ACHN (cell line): ENCODE measurements around the gene NR6A1.
"Not testable (repeated sequence)": the region's sequence is repeated elsewhere in the genome, so short reads cannot be mapped to it uniquely, and the experiment has no call there.

ENCODE experiments used
- DNase-seq: peaks from one replicate; pipeline ENCODE4 v3.0.0-alpha.2; 2015
- in situ Hi-C: cut with HindIII; loops from 2 replicates; pipeline ENCODE4 v1.10.0; 2017; ENCODE audit warnings: low sequenced_read_pairs, low pct_ligation_motif_present, low pct_unique_long_range_greater_than_20kb

Gene NR6A1

DNA sequence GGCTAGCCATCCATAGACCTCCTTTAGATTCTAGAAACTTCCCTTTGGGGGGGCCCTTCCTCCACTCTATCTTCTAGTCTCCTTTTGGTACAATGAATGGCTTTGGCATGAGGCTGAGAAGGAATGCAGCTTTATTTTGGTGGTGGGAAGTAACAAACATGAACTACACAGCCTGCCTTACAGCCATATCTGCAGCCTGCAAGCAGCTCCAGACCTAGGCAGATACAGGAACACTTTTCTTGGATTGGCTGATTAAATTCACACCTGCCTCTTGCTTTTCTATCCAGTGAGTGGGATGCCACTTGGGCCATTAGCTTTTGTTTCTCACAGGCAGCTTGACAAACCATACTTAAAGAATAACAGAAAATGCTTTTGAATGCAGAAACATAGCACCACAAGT is 28.2 kb downstream of the NR6A1 start:
- in situ Hi-C loops, result no loop called here
- no peak for DNase-seq

DNA sequence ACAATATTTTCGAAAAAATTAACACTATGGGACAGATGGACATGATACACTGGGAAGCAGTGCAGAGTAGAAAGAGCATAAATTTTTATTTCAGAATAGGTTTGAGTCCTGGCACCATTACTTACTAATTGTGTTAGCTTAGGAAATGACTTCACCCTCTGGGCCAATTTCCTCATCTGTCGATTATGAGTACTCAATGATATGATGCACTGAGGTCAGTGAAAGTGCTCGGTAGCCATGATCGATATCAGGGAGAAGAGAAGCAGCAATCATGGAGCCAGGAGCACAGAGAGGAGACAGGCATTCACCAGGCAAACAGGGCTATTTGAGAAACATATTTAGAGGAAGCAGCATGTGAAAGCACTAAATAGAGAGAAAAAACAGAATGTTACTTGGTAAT is 29.4 kb downstream of the NR6A1 start:
- in situ Hi-C loops, result no loop called here

DNA sequence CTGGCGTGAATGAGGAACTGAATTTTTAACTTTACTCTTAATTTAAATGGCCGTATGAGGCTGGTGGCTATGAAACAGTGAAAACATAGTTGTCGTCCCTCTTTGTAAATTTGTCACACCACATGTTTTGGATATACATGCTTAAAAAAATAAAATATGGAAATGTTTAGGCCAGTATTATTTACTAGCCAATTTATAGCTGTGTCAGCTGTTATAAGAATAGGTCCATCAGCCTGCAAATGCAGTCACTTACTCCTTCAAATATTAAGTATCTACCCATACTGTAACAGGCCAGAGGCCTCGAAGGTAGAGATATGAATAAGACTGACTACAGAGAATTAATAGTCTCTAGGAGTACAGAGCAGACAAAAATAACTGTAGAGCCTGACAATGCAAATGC is 30.0 kb downstream of the NR6A1 start:
- no peak for DNase-seq
- in situ Hi-C loops, result no loop called here

More for the DNA sequence above, 29.4 kb downstream of the NR6A1 start:
- no peak for DNase-seq

DNA sequence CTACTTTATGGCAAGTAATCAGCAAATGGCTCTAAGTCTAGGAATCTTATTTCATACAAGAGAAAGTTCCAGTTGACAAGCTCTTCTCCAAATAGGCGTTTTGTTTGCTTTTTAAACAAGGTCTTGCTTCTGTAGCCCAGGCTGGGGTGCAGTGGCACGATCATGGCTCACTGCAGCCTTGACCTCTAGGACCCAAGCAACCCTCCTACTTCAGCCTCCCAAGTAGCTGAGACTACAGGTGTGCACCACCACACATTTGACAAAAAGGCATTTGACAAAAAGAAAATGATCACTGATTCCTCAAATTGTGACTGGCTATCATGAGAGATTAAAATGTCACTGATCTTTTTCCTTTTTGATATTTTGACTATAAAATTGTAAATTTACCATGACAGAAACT is 31.8 kb downstream of the NR6A1 start:
- in situ Hi-C loops, result no loop called here
- DNase-seq, result no peak

DNA sequence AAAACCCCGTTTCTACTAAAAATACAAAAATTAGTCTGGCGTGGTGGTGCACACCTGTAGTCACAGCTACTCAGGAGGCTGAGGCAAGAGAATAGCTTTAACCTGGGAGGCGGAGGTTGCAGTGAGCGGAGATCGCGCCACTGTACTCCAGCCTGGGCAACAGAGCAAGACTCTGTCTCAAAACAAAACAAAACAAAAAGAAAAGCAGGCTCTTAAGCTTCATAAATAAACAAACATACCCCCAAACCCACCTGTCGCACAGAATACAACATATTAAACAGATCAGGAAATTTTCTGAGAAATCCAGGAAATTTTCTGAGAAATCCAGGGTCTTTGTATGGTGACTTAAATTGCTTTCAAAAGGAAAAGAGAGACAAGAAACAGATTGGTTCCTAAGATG is 33.0 kb downstream of the NR6A1 start:
- DNase-seq, in situ Hi-C loops: not testable (repeated sequence)

DNA sequence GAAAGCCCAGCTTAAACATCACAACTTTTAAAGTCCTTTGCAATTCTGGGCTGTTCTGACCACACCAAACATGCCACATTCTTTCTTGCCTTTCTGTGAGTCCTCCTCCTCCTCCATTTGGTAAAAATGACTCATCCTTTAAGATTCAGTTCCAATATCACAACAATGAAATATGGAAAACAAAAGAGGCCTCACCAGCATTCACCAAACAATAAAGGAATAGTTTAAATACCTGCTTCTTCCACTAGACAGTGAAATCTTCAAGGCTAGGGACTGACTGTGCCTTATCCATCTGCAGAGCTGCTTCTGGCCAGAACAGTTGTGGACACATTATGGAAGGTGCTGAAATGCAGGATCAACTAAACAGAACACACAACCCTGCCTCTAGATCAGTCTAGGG is 36.0 kb downstream of the NR6A1 start:
- peak; percentile 46 for DNase-seq
- in situ Hi-C loops, result no loop called here

DNA sequence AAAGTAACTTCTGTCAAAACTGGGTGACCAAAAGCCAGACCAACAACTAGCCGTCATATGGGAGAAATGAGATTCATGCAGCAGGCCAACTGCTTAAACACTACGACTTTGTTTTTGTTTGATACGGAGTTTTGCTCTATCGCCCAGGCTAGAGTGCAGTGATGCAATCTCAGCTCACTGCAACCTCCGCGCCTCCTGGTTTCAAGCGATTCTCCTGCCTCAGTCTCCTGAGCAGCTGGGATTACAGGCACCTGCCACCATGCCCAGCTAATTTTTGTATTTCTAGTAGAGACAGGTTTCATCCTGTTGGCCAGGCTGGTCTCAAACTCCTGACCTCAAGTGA is 36.4 kb downstream of the NR6A1 start:
- in situ Hi-C loops, result not testable (repeated sequence)
- DNase-seq, result peak; percentile 28

DNA sequence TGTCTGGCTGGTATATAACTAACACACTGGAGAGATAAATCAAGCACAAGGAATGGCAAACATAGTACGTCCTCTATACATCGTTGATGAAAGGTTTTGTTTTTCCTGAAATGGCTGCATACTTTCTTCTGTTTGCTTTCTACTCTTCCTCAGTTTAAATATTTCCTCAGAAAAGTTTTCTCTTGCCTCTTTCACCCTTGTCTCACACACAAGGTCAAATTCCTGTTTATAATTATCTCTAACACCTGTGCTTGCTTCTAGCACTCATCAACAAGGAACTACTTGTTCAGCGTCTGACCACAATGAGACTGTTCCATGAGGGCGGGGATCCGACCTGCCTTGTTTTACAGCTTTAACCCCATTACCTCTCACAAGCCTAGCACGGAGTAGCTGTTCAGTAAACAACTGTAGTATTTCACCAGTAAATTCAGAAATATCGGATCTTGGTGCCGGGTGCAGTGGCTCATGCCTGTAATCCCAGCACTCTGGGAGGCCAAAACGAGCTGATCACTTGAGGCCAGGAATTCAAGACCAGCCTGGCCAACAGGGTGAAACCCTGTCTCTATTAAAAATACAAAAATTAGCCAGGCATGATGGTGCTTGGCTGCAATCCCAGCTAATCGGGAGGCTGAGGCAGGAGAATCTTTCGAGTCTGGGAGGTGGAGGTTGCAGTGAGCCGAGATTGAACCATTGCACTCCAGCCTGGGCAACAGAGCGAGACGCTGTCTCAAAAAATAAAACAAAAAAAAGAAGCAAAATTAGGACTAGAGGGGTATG is 37.0 kb downstream of the NR6A1 start:
- in situ Hi-C loops, result no loop called here
- DNase-seq, result peak; percentile 42

DNA sequence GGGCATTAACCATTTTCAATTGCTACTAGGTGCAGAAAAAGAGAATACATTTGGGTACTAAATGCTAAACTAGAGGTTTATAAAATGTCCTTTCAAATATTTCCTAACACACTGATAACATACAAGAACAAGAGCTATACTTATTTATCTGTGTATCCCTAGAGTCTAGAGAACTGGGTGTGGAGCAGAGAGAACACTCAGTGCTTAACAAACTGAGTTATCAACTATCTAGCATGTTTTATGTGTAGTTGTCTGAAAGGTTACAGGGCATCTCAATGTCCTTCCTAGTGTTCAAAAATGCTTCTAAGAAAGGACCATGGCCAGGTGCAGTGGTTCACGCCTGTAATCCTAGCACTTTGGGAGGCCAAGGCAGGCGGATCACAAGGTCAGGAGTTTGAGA is 40.3 kb downstream of the NR6A1 start:
- in situ Hi-C loops, result no loop called here
- DNase-seq, result no peak

DNA sequence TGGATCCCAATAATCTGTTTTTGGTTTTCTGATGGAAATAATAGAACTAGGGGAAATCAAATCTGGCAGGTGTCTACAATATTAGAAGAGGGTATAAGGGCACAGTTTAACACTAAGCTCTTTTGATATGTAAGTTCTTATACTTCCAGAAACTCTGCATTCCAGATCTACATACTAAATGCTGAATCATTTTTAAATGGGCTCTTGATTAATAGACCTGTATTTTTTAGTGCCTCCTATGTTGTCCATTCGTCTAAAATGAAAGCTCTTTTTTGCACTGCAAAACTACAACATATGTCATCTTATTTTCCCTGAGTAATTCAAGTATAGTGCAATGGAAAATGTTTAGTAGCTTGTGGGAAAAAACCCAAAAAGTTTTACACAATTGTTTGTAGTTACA is 44.2 kb downstream of the NR6A1 start:
- in situ Hi-C loops, result no loop called here
- no peak for DNase-seq

DNA sequence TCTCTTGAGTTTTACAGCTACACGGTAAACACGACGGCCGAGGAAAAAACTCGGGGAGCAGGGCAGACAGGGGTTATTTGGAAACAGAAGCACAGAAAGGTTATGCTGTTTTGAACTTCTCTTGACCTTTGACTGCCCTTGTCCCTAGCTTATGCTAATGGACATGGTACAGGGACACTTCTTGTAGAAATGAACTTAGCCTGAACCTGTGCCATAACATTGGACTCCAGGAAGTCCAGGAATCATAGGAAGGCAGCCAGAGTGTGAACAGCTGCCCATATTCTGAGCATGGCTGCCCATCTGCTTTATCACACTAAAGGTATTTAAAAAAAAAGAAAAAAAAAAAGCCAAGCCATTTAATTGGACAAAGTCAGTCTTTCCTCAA is 46.1 kb downstream of the NR6A1 start:
- in situ Hi-C loops, result no loop called here
- no peak for DNase-seq

DNA sequence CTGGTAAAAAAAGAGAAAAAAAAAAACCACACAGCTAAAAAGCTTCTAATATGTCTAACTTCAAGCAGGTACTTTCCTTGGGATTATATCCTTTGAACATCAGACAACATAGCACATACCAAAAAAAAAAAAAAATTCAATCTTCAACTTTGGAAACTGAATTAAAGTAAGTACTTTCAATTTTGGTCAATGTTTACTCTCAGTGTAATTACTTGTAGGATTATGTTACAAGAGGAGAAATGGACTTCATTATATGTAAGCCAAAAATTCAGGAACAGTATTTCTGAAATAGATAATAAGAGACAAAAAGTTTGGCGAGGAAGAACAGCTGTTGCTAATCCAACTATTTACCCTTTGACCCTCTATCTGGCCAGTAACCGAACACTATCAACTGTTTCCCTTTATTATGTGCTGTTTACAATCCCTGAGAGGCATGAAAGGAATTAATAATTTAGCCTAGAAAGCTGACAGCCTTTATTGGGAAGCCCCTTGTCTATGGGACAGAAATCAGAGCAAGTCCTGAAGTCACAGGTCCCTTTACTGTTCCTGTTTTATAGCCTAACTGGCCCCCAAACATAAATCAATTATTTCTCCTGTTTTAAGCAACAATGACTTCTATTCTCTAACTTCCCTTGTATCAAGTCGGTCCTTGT is 46.6 kb downstream of the NR6A1 start:
- in situ Hi-C loops, result no loop called here

DNA sequence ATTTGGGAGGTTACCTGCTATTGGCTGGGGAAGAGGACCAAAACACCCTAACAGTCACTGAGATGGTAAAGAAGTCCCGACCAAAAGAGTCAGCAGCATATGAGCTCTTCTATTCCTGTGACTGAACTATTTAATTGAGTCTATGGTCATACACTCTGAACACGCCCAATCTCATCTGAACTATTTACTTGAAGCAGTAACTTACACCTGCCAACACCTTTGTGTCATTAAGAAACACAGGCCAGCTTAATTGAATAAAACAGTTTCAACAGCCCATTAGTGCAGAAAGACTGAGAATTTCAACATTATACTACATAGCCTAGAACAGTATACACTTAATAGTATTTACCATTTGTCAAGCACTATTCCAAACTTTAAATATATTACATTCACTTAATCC is 47.8 kb downstream of the NR6A1 start:
- DNase-seq, result no peak
- in situ Hi-C loops, result no loop called here

More for the DNA sequence above, 46.6 kb downstream of the NR6A1 start:
- DNase-seq, result no peak

DNA sequence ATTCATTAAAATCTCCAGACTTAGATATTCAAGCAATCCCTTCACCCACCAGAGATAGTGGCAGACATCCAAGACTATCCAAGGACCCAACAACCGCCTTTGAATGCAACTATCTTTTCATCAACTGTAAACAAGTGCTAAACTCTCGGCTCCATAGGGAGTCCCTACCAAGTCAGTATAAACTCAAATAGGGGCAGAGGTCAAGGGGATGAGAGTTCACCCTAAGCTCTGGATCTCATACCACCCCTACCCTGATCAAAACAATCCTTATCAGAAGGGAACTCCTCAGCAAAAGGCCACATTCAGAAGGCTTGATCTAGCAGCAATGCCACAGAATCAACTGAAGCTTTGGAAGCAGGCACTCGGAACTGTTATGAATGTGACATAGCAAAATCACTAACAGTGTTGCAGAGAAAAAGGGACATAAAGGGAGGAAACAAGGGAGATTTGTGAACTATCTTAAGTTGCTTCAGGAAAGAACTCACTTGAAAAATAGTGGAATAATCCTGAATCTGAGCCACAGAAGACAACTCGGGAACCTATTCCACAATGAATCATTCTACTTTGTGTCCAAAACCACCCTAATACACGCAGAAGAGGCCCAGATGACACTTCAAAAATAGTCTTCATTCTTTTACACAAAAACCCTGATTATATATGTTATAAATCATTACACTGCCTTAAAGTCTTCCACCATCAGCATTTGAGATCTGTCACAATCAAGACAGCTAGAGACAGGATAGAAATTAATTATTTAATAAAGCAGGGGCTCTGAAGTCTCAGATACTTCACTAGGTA is 49.8 kb downstream of the NR6A1 start:
- DNase-seq, result no peak
- in situ Hi-C loops, result no loop called here

DNA sequence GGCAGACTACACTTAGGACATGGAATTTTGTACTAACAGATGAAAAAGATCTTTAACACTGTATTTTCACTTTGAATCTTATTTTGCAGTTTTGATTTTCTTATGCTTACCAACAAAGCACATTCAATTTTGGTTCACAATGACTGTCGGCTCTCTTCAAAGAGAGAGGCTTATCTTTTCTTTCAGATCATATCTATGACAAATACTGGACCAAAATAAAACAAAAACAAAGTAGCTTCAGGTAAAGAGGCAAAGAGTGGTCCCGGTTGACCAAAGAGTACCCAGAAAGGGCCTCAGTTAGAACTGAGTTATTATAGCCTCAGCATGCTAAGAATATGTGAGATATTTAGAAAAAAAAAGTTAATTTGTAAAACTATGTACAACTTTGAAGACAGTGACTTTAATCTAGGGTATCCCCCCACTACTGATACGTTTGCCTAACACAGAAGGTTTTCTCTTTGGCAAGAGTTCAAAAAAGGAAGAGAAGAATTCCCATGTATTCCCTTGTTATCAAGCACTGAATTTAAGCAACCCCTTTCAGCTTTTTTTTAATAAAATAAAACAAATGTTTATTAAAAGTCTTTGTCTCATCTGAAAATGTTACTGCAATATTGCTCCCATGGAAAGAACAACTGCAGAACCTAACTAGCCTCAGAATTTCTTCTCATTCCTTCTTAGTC is 50.5 kb downstream of the NR6A1 start:
- in situ Hi-C loops, result no loop called here
- no peak for DNase-seq

DNA sequence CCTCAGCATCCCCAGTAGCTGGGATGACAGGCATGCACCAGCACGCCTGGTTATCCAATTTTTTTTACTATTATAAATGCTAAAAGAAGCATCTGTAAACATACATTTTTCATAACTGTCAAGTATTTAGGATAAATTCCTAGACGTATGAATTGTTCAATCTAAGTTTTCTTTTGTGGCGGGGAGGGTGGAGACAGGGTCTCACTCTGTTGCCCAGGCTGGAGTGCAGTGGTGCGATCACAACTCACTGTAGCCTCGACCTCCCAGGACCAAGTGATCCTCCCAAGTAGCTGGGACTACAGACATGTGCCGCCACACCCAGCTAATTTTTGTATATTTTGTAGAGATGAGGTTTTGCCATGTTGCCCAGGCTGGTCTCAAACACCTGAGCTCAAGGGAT is 52.2 kb downstream of the NR6A1 start:
- in situ Hi-C loops, result no loop called here
- no peak for DNase-seq

DNA sequence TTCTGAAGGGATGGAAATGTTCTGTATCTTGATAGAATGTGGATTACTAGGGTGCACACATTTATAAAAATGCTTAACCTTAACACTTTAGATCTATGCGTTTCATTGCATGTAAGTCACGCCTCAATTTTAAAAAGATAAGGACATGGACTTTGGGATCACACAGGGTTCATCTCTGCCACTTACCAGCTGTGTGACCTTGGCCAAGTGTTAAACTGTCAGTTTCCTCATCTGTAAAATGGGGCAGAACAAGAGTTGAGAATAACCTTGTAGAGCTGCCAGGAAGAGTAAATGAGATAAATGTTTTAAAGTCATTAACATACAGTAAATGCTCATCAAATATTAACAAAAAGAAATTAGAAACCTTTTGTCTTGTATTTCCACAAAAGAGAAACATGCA is 53.5 kb downstream of the NR6A1 start:
- in situ Hi-C loops, result no loop called here
- no peak for DNase-seq

DNA sequence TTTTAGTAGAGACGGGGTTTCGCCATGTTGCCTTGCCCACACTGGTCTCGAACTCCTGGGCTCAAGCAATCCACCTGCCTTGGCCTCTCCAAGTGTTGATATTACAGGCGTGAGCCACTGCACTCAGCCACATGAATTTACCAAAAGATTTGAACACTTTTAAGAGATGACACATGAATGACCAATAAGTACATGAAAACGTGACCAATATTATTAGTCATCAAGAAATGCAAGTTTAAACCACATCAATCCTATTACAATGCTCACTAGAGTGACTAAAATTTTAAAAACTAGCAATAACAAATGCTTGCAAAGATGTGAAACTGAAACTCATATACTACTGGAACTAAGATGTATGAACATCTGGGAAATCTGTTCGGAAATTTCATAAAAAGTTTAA is 54.3 kb downstream of the NR6A1 start:
- in situ Hi-C loops, result no loop called here
- DNase-seq, result no peak

DNA sequence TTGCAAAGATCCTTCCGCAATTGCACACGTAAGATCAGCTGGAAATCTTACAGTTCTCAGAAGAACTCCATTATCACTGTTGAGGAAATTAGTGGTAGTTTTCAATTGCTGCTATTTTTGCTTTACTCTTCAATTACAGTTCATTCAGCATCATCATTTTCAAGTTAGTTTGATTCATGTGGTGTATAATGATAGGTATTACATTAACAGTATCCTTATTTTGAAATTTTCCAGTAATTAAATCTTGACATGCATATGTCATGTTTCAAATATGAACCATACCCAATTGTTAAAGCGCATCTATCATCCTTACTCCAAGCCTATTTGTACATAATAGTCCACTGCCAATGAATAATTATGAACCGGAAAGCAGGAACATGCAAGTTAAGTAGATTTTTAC is 60.3 kb downstream of the NR6A1 start:
- no peak for DNase-seq
- in situ Hi-C loops, result no loop called here
